K562 (cell line): ENCODE results near the gene SUMF2. TPM values are rescaled to one million over a fixed set of nuclear protein-coding genes. Genes with fewer than 3 reads are reported as not detected.
A peak's percentile ranks its signal among the peaks of the same experiment; 100 is the strongest.

Experiments
- CAMTA2 ChIP-seq: fragments of 250-450 bp; sonication (Bioruptor Pico); conservative IDR thresholded peaks from 2 replicates; pipeline ENCODE4 v1.5.1; 2022
- CREBBP ChIP-seq: IDR thresholded peaks from one replicate; pipeline ENCODE4 v1.6.1; 2012; ENCODE audit warnings: low read depth, mild to moderate bottlenecking, control low read depth, inconsistent platforms, low read length
- E2F5 ChIP-seq: sonication (generic); formaldehyde crosslinking; IDR thresholded peaks from 2 replicates; pipeline ENCODE4 v1.8.0; 2022; ENCODE audit warnings: mild to moderate bottlenecking, missing genetic modification reagents
- ETV5 ChIP-seq: sonication (generic); formaldehyde crosslinking; IDR thresholded peaks from 2 replicates; pipeline ENCODE4 v1.4.0; 2020; ENCODE audit warnings: low read depth, mild to moderate bottlenecking, missing genetic modification reagents
- HEY1 ChIP-seq: fragments of 250-450 bp; sonication (Bioruptor Pico); IDR thresholded peaks from 2 replicates; pipeline ENCODE4 v1.5.0; 2020; ENCODE audit warnings: mild to moderate bottlenecking, moderate library complexity, borderline replicate concordance
- HMG20B ChIP-seq: fragments of 250-450 bp; sonication (Bioruptor Pico); IDR thresholded peaks from 2 replicates; pipeline ENCODE4 v1.5.0; 2021; ENCODE audit warnings: mild to moderate bottlenecking
- HNRNPK ChIP-seq: fragments of 200-400 bp; formaldehyde crosslinking; IDR thresholded peaks from one replicate; pipeline ENCODE4 v1.6.1; 2018; ENCODE audit warnings: mild to moderate bottlenecking, low read depth, low read length; ENCODE audit not compliant: poor library complexity, severe bottlenecking
- HNRNPL ChIP-seq: fragments of 200-400 bp; formaldehyde crosslinking; IDR thresholded peaks from 2 replicates; pipeline ENCODE4 v1.6.1; 2017; ENCODE audit warnings: low read depth, mild to moderate bottlenecking, low read length
- MYNN ChIP-seq, 2 experiments: sonication (generic); formaldehyde crosslinking in 1 of 2; IDR thresholded peaks; 2 replicates each; pipeline versions ENCODE4 v1.5.0 to v1.6.1; 2016 to 2020; ENCODE audit warnings: antibody characterized with exemption in 1 of 2, missing genetic modification reagents in 1 of 2
- NCOA6 ChIP-seq: fragments of 450-650 bp; IDR thresholded peaks from 2 replicates; pipeline ENCODE4 v1.6.1; 2017; ENCODE audit warnings: mild to moderate bottlenecking
- PURB ChIP-seq: sonication (generic); formaldehyde crosslinking; IDR thresholded peaks from 2 replicates; pipeline ENCODE4 v1.9.0; 2021; ENCODE audit warnings: low read depth, mild to moderate bottlenecking, missing genetic modification reagents
- PYGO2 ChIP-seq: fragments of 450-650 bp; IDR thresholded peaks from 2 replicates; pipeline ENCODE4 v1.6.1; 2016; ENCODE audit warnings: mild to moderate bottlenecking, missing genetic modification characterization, moderate library complexity, missing compliant biosample characterization
- SMC3 ChIP-seq: conservative IDR thresholded peaks from 2 replicates; pipeline ENCODE4 v1.6.1; 2011; ENCODE audit warnings: low read depth, low read length, improper control_type of control experiment; ENCODE audit not compliant: insufficient read depth
- TAF7 ChIP-seq: fragments of 450-650 bp; IDR thresholded peaks from 2 replicates; pipeline ENCODE4 v1.6.1; 2016; ENCODE audit warnings: missing genetic modification characterization, missing compliant biosample characterization
- TAF9B ChIP-seq: fragments of 450-650 bp; IDR thresholded peaks from 2 replicates; pipeline ENCODE4 v1.6.1; 2018; ENCODE audit warnings: mild to moderate bottlenecking; ENCODE audit not compliant: partially characterized antibody
- TRIM28 ChIP-seq: fragments of 450-650 bp; IDR thresholded peaks from 2 replicates; pipeline ENCODE4 v1.6.1; 2017
- XRCC5 ChIP-seq: fragments of 200-400 bp; formaldehyde crosslinking; IDR thresholded peaks from 2 replicates; pipeline ENCODE4 v1.6.1; 2017; ENCODE audit warnings: low read depth, mild to moderate bottlenecking, low read length
- ZBTB33 ChIP-seq: sonication (generic); formaldehyde crosslinking; IDR thresholded peaks from 2 replicates; pipeline ENCODE4 v1.8.1; 2023; ENCODE audit warnings: mild to moderate bottlenecking, missing genetic modification reagents
- ZBTB9 ChIP-seq: fragments of 450-650 bp; formaldehyde crosslinking; IDR thresholded peaks from 2 replicates; pipeline ENCODE4 v1.4.0; 2020; ENCODE audit warnings: mild to moderate bottlenecking, moderate library complexity
- ZNF133 ChIP-seq: fragments of 250-450 bp; sonication (Bioruptor Pico); IDR thresholded peaks from 2 replicates; pipeline ENCODE4 v1.4.0; 2020; ENCODE audit warnings: mild to moderate bottlenecking
- ZNF217 ChIP-seq: sonication (generic); formaldehyde crosslinking; IDR thresholded peaks from 2 replicates; pipeline ENCODE4 v1.8.0; 2022; ENCODE audit warnings: mild to moderate bottlenecking, missing genetic modification reagents
- ZNF764 ChIP-seq: fragments of 250-450 bp; sonication (Bioruptor Pico); IDR thresholded peaks from 2 replicates; pipeline ENCODE4 v1.4.0; 2020; ENCODE audit warnings: low read depth, mild to moderate bottlenecking, moderate library complexity
- ZNF780A ChIP-seq: fragments of 250-450 bp; sonication (Bioruptor Pico); IDR thresholded peaks from 2 replicates; pipeline ENCODE4 v1.5.0; 2021; ENCODE audit warnings: mild to moderate bottlenecking
- polyA plus RNA-seq, 8 experiments: library from polyadenylated mRNA; depleted of rRNA in 4 of 8; stranded (reverse) in 5 of 8; unstranded in 3 of 8; fragments of >200 nt; fragmentation: Nextera tagmentation in 2 of 8; fragmentation: Illumina TruSeq in 1 of 8; extraction: Ambion mirVana in 2 of 8; extraction: Trizol in 1 of 8; gene quantifications; 2 replicates each; pipeline versions ENCODE4 v1.2.1 to v1.2.3, GENCODE V29; 2011 to 2014; ENCODE audit warnings: inconsistent platforms in 1 of 8, missing spikeins in 1 of 8
- total RNA-seq, 7 experiments: library from RNA; depleted of rRNA in 6 of 7; stranded (reverse); fragments of >200 nt in 6 of 7; fragmentation: Illumina TruSeq in 2 of 7; extraction: Trizol in 2 of 7; gene quantifications; 2 replicates each; pipeline versions ENCODE4 v1.2.1 to v1.2.3, GENCODE V29; 2011 to 2021; ENCODE audit warnings: low replicate concordance in 1 of 7
- TF ChIP-seq, protein P1 (sequence below): fragments of 250-450 bp; sonication (Bioruptor Pico); IDR thresholded peaks from 2 replicates; pipeline ENCODE4 v1.5.0; 2021

SUMF2 gene
- total and polyA plus RNA-seq, 9 of the 15 experiments (the other 6 are each of a cell fraction or from before 2014, with no cell fraction given), result 39.0 to 113 (median 67.7) TPM

DNA sequence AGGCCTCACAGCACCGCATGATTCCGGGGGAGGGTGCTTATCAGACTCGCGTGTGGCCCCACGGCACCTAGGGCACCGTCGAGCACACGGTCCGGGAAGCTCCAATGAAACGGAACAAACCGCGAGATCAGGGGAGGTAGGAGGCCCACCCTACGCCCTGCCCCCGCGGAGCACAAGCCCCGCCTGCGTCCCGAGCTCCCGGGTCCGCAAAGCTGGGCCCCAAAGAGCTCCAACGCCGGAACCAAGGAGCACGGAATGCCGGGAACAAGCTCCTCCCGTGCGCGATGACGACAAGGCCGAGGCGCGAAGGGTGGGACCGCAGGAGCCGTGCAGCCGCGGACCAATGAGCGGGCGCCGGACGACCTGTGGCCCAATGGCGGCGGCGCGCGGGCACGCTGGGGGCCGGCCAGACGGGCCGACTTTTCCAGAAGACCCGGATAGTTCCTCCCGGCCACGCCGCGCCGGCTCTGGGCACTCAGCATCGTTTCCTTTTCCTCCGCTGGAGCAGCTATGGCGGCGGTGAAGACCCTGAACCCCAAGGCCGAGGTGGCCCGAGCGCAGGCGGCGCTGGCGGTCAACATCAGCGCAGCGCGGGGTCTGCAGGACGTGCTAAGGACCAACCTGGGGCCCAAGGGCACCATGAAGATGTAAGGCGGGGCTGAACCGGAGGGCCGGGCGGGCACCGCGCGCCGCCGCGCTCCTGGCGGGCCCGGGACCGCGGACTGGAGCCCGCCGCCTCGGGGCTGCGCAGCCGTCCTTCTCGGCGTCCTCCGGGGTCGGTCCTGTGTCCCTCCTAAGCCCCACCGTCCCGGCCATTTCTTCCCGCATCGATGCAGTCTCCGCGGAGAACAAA is 12.5 kb upstream of the SUMF2 start, which contains the start of the genes CCT6A and PSPH (continued):
- TF ChIP-seq PYGO2 (tag), result no peak
- TF ChIP-seq ZBTB33 (CRISPR knock-in tag), result 0 out of 2 replicates have a peak, but pooled peaks have one; percentile 18
- no peak for TF ChIP-seq CAMTA2
- TF ChIP-seq HNRNPL, result peak; percentile 78; the same call in 1 of the 2 replicates
- no peak for TF ChIP-seq CREBBP
- TF ChIP-seq E2F5 (CRISPR knock-in tag), result no peak
- TF ChIP-seq TAF7 (tag), result peak; percentile 47; the same call in 1 of the 2 replicates
- TF ChIP-seq TAF9B, result peak; percentile 41
- no peak for TF ChIP-seq ZNF764
- peak; percentile 68 for TF ChIP-seq NCOA6
- 0 out of 2 replicates have a peak, but pooled peaks have one; percentile 11 for TF ChIP-seq MYNN (IDR thresholded peaks at IDR 0.05)
- TF ChIP-seq MYNN (CRISPR knock-in tag; IDR thresholded peaks at IDR 0.05), result no peak
- TF ChIP-seq HMG20B, result no peak
- TF ChIP-seq ZBTB9, result 0 out of 2 replicates have a peak, but pooled peaks have one; percentile 59
- TF ChIP-seq TRIM28, result no peak
- no peak for TF ChIP-seq HEY1
- TF ChIP-seq ZNF217 (CRISPR knock-in tag), result no peak
- no peak for TF ChIP-seq PURB (CRISPR knock-in tag)
- no peak for TF ChIP-seq ZNF780A (CRISPR knock-in tag)
- TF ChIP-seq HNRNPK, result no peak
- TF ChIP-seq ETV5, result peak; percentile 86
- no peak for TF ChIP-seq SMC3
- TF ChIP-seq ZNF133, result no peak
- no peak; the same call in 1 of the 2 replicates for TF ChIP-seq XRCC5
- TF ChIP-seq, protein P1, sequence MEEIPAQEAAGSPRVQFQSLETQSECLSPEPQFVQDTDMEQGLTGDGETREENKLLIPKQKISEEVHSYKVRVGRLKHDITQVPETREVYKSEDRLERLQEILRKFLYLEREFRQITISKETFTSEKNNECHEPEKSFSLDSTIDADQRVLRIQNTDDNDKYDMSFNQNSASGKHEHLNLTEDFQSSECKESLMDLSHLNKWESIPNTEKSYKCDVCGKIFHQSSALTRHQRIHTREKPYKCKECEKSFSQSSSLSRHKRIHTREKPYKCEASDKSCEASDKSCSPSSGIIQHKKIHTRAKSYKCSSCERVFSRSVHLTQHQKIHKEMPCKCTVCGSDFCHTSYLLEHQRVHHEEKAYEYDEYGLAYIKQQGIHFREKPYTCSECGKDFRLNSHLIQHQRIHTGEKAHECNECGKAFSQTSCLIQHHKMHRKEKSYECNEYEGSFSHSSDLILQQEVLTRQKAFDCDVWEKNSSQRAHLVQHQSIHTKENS (CRISPR knock-in tag), result no peak
